GM19467 (cell line): ENCODE data around the gene GLIS2.

Source experiments
- ATAC-seq: cut with Tn5 transposase; IDR thresholded peaks from one replicate; pipeline ENCODE4 v1.9.1; 2021; ENCODE audit warnings: mild to moderate bottlenecking, moderate library complexity; ENCODE audit not compliant: unreplicated experiment

GLIS2 gene

GRCh38 chr16:4350365-4350786 lies 34.5 kb downstream of the GLIS2 start:
- ATAC-seq = no peak

- peak; percentile 81 for ATAC-seq
These were observed 35.2 kb downstream of the GLIS2 start, which contains the start of gene PAM16 for GRCh38 chr16:4350787-4351659. Gene PAM16, minus strand, starts transcription at chr16:4351321. Its CDS starts 87 bp downstream, at chr16:4351234.

- ATAC-seq = no peak
These were observed 36.0 kb downstream of the GLIS2 start for GRCh38 chr16:4351880-4352279.

GRCh38 chr16:4352843-4353242 lies 37.0 kb downstream of the GLIS2 start:
- ATAC-seq = no peak

GRCh38 chr16:4353675-4354074 lies 37.8 kb downstream of the GLIS2 start:
- ATAC-seq = no peak

- no peak for ATAC-seq
These were observed 38.9 kb downstream of the GLIS2 start for GRCh38 chr16:4354512-4355409.

GRCh38 chr16:4356820-4357219 lies 41.0 kb downstream of the GLIS2 start:
- no peak for ATAC-seq

GRCh38 chr16:4358236-4358635 lies 42.4 kb downstream of the GLIS2 start:
- no peak for ATAC-seq

- ATAC-seq = no peak
These were observed 43.1 kb downstream of the GLIS2 start for GRCh38 chr16:4358831-4359561.

GRCh38 chr16:4359914-4360313 lies 44.0 kb downstream of the GLIS2 start:
- no peak for ATAC-seq

GRCh38 chr16:4360538-4361021 lies 44.7 kb downstream of the GLIS2 start:
- no peak for ATAC-seq

GRCh38 chr16:4361033-4361943 lies 45.4 kb downstream of the GLIS2 start:
- ATAC-seq = no peak

- no peak for ATAC-seq
These were observed 46.1 kb downstream of the GLIS2 start for GRCh38 chr16:4361944-4362311.

- ATAC-seq = no peak
These were observed 46.7 kb downstream of the GLIS2 start for GRCh38 chr16:4362476-4363135.

GRCh38 chr16:4364196-4365013 lies 48.5 kb downstream of the GLIS2 start:
- no peak for ATAC-seq

GRCh38 chr16:4365014-4365406 lies 49.1 kb downstream of the GLIS2 start:
- no peak for ATAC-seq

- no peak for ATAC-seq
These were observed 49.7 kb downstream of the GLIS2 start for GRCh38 chr16:4365615-4366014.

- ATAC-seq = no peak
These were observed 50.1 kb downstream of the GLIS2 start for GRCh38 chr16:4366016-4366415.
